HG03175 (cell line): ENCODE data around the gene SYNE4.
"Not testable (repeated sequence)": the region's sequence is repeated elsewhere in the genome, so short reads cannot be mapped to it uniquely, and the experiment has no call there.

Source experiments
- ATAC-seq: cut with Tn5 transposase; IDR thresholded peaks from one replicate; pipeline ENCODE4 v1.9.1; 2021; ENCODE audit warnings: mild to moderate bottlenecking, moderate library complexity; ENCODE audit not compliant: unreplicated experiment

Gene SYNE4

DNA sequence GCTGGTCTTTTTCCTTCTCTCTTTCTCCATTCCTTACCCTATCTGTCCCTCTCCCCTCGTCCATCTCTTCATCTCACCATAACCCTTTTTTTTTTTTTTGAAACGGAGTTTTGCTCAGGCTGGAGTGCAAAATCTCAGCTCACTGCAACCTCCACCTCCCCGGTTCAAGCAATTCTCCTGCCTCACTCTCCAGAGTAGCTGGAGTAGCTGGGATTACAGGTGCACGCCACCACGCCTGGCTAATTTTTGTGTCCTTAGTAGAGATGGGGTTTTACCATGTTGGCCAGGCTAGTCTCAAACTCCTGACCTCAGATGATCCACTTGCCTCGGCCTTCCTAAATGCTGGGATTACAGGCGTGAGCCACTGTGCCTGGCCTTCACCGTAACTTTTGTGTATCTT, 51.2 kb downstream of the SYNE4 start:
- not testable (repeated sequence) for ATAC-seq

DNA sequence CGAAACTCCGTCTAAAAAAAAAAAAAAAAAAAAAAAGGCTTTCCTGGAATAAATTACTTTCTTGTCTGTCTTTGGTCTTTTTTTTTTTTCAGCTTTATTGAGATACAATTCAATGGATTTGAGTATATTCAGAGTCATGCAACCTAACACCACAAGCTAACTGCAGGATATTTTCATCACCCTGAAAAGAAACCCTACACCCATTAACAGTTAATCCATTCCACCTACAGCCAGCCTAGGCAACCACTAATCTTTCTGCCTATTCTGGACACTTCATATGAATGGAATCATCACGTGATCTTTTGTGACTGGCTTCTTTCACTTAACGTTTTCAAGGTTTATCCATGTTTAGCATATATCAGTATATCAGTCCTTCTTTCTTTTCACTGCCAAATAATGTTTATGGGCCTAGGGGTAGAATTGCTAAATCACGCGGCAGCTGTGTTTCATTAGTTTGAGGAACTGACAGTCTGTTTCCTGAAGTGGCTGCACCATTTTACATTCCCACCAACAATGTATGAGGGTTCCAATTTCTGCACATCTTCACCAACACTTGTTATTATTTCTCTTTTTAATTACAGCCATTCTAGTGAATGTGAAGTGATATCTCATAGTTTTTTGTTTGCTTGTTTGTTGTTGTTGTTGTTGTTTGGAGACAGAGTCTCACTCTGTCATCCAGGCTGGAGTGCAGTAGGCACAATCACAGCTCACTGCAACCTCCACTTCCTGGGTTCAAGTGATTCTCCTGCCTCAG, 52.6 kb downstream of the SYNE4 start:
- no peak for ATAC-seq
